Gastrocnemius medialis (tissue), 4 donors: ENCODE data around the gene CDKN1C. TPM values are rescaled to one million over a fixed set of nuclear protein-coding genes. Genes with fewer than 3 reads are reported as not detected.

Experiments used
- ATAC-seq, 2 donors: fragments of 150-250 bp; one replicate each; pipeline ENCODE4 v1.9.1; 2016
- DNase-seq, 2 donors: peaks; one replicate each; pipeline ENCODE4 v3.0.0-alpha.2; 2019
- H3K27ac ChIP-seq, 4 donors: fragments of 200-600 bp; sonication (generic); 1 replicate in 1 of 4; 2 replicates in 3 of 4; pipeline ENCODE4 v1.5.1; 2016 to 2018; ENCODE audit warnings: mild to moderate bottlenecking in 2 of 4, moderate library complexity in 1 of 4
- H3K27me3 ChIP-seq, 3 donors: fragments of 200-600 bp; sonication (generic) in 2 of 3; 1 replicate in 1 of 3; 2 replicates in 2 of 3; pipeline versions ENCODE4 v1.5.1 to v1.6.0; 2016 to 2019; ENCODE audit warnings: mild to moderate bottlenecking in 1 of 3, moderate library complexity in 1 of 3
- H3K36me3 ChIP-seq, 2 donors: fragments of 200-600 bp; sonication (generic) in 1 of 2; one replicate each; pipeline ENCODE4 v1.5.1; 2017 to 2018
- H3K4me1 ChIP-seq, 2 donors: fragments of 200-600 bp; sonication (generic) in 1 of 2; one replicate each; pipeline ENCODE4 v1.5.1; 2016 to 2017; ENCODE audit warnings: mild to moderate bottlenecking in 2 of 2
- H3K4me3 ChIP-seq, 4 donors: fragments of 200-600 bp; sonication (generic) in 3 of 4; 1 replicate in 1 of 4; 2 replicates in 3 of 4; pipeline ENCODE4 v1.5.1; 2016 to 2019; ENCODE audit warnings: mild to moderate bottlenecking in 2 of 4
- H3K9me3 ChIP-seq, 3 donors: fragments of 200-600 bp; sonication (generic) in 2 of 3; 1 replicate in 1 of 3; 2 replicates in 2 of 3; pipeline ENCODE4 v1.5.1; 2016 to 2019
- CTCF ChIP-seq, 5 experiments: fragments of 450-650 bp in 3 of 5; fragments of 200-600 bp in 2 of 5; sonication (generic) in 2 of 5; IDR thresholded peaks in 4 of 5; conservative IDR thresholded peaks in 1 of 5; 1 replicate in 4 of 5; 2 replicates in 1 of 5; pipeline ENCODE4 v1.5.1; 2016 to 2019; ENCODE audit warnings: antibody characterized with exemption in 5 of 5, mild to moderate bottlenecking in 3 of 5, moderate library complexity in 3 of 5
- POLR2A ChIP-seq, 2 donors: fragments of 450-650 bp; IDR thresholded peaks; one replicate each; pipeline ENCODE4 v1.6.1; 2017; ENCODE audit warnings: antibody characterized with exemption in 2 of 2, mild to moderate bottlenecking in 2 of 2, moderate library complexity in 2 of 2
- in situ Hi-C, 4 donors: fragments of 200-750 bp; cut with MboI; loops; one replicate each; pipeline versions ENCODE4 v1.15.0 to v1.8.0; 2017; ENCODE audit warnings: low sequenced_read_pairs in 4 of 4
- intact Hi-C: fragments of 100-400 bp; cut with DNase I; formaldehyde crosslinking; loops from one replicate; pipeline ENCODE4 v1.15.1; 2023; ENCODE audit warnings: low total_unique reads
- total RNA-seq, 4 donors: library from RNA; depleted of rRNA; stranded (reverse); fragments of >200 nt; gene quantifications; one replicate each; pipeline versions ENCODE4 v1.1.0 to v1.2.3, GENCODE V29; 2016

Gene CDKN1C
- total RNA-seq, 4 donors from 2014 or later, result 22.0 to 56.9 (median 38.5) TPM

GRCh38 chr11:2862395-2863275, 22.9 kb downstream of the CDKN1C start:
- intact Hi-C loops, result no loop called here
- Histone ChIP-seq H3K27me3 (peaks cover 0 to 14% (median 13%) of the 10 kb centered on the region in 3 donors), H3K4me1 (peaks cover 0 to 4% of the 10 kb centered on the region in 2 donors), H3K4me3 (peak overlapping the region in 2 of 4 donors; percentile 36 to 39), H3K27ac (no peak overlapping the region), H3K36me3 (no peaks in the 10 kb centered on the region), H3K9me3 (no peaks in the 10 kb centered on the region)
- ATAC-seq (no peak), DNase-seq (no peak)
- TF ChIP-seq CTCF (IDR thresholded peaks at IDR 0.05 in 4 of 5, conservative IDR thresholded peaks at IDR 0.05 in 1 of 5) (no peak), POLR2A (IDR thresholded peaks at IDR 0.05) (no peak)
- in situ Hi-C loops, result no loop called here

- no peak for TF ChIP-seq POLR2A (IDR thresholded peaks at IDR 0.05)
- TF ChIP-seq CTCF (IDR thresholded peaks at IDR 0.05 in 4 of 5, conservative IDR thresholded peaks at IDR 0.05 in 1 of 5), result no peak
- DNase-seq (no peak), ATAC-seq (no peak)
- intact Hi-C loops (no loop called here), in situ Hi-C loops (no loop called here)
- H3K27me3 ChIP-seq, result peaks cover 0 to 14% (median 9%) of the 10 kb centered on the region in 3 donors
- H3K36me3 ChIP-seq, result no peaks in the 10 kb centered on the region
- peaks cover 0 to 4% of the 10 kb centered on the region in 2 donors for H3K4me1 ChIP-seq
- no peaks in the 10 kb centered on the region for H3K9me3 ChIP-seq
- H3K27ac ChIP-seq, result no peak overlapping the region
- no peak overlapping the region for H3K4me3 ChIP-seq
These were observed 24.9 kb downstream of the CDKN1C start for GRCh38 chr11:2860636-2861035.

- H3K27ac ChIP-seq, result no peak overlapping the region
- peaks cover 0 to 14% (median 9%) of the 10 kb centered on the region in 3 donors for H3K27me3 ChIP-seq
- TF ChIP-seq POLR2A (IDR thresholded peaks at IDR 0.05) (no peak), CTCF (IDR thresholded peaks at IDR 0.05 in 4 of 5, conservative IDR thresholded peaks at IDR 0.05 in 1 of 5) (no peak)
- in situ Hi-C loops (no loop called here), intact Hi-C loops (no loop called here)
- no peak for ATAC-seq
- DNase-seq, result no peak
- no peaks in the 10 kb centered on the region for H3K9me3 ChIP-seq
- H3K4me1 ChIP-seq, result peaks cover 0 to 4% of the 10 kb centered on the region in 2 donors
- no peak overlapping the region for H3K4me3 ChIP-seq
- H3K36me3 ChIP-seq, result no peaks in the 10 kb centered on the region
These were observed 25.9 kb downstream of the CDKN1C start for GRCh38 chr11:2859699-2860037.

- ATAC-seq (no peak), DNase-seq (no peak)
- H3K4me3 ChIP-seq, result no peak overlapping the region
- in situ Hi-C loops, result no loop called here
- peaks cover 0 to 4% of the 10 kb centered on the region in 2 donors for H3K4me1 ChIP-seq
- H3K9me3 ChIP-seq, result no peaks in the 10 kb centered on the region
- TF ChIP-seq CTCF (IDR thresholded peaks at IDR 0.05 in 4 of 5, conservative IDR thresholded peaks at IDR 0.05 in 1 of 5) (no peak), POLR2A (IDR thresholded peaks at IDR 0.05) (no peak)
- no peak overlapping the region for H3K27ac ChIP-seq
- H3K36me3 ChIP-seq, result no peaks in the 10 kb centered on the region
- H3K27me3 ChIP-seq, result peaks cover 0 to 14% (median 9%) of the 10 kb centered on the region in 3 donors
- intact Hi-C loops, result no loop called here
These were observed 26.4 kb downstream of the CDKN1C start for GRCh38 chr11:2858995-2859698.
